A549 (cell line): ENCODE measurements around the gene RAB5IF.

Source experiments
- EP300 ChIP-seq, 2 experiments: fragments of >200 bp; sonication (Bioruptor Twin); formaldehyde crosslinking; IDR thresholded peaks; 2 replicates in 1 of 2; 3 replicates in 1 of 2; pipeline ENCODE4 v1.6.1; 2016 to 2017
- HOXB13 ChIP-seq: fragments of 250-450 bp; sonication (Bioruptor Pico); IDR thresholded peaks from 2 replicates; pipeline ENCODE4 v1.5.0; 2020; ENCODE audit warnings: low read depth, mild to moderate bottlenecking, moderate library complexity
- JUNB ChIP-seq: fragments of >200 bp; sonication (Bioruptor Twin); formaldehyde crosslinking; IDR thresholded peaks from 2 replicates; pipeline ENCODE4 v1.6.1; 2016
- MAZ ChIP-seq: fragments of 150-350 bp; IDR thresholded peaks from 2 replicates; pipeline ENCODE4 v1.6.1; 2014; ENCODE audit warnings: antibody characterized with exemption, low read depth, low read length, borderline replicate concordance
- NR3C1 ChIP-seq: fragments of >200 bp; sonication (Bioruptor Twin); formaldehyde crosslinking; IDR thresholded peaks from 3 replicates; pipeline ENCODE4 v1.6.1; 2017
- RFX5 ChIP-seq: fragments of 450-650 bp; IDR thresholded peaks from 2 replicates; pipeline ENCODE4 v1.7.1; 2014; ENCODE audit warnings: antibody characterized with exemption, mild to moderate bottlenecking, moderate library complexity
- TF ChIP-seq, protein P1 (sequence below): fragments of 450-650 bp; IDR thresholded peaks from 2 replicates; pipeline ENCODE4 v1.6.1; 2014; ENCODE audit warnings: antibody characterized with exemption
- TF ChIP-seq, protein P2 (sequence below): IDR thresholded peaks from 2 replicates; pipeline ENCODE4 v1.6.1; 2012
- TF ChIP-seq, protein P3 (sequence below): fragments of >200 bp; sonication (Bioruptor Twin); formaldehyde crosslinking; IDR thresholded peaks from 3 replicates; pipeline ENCODE4 v1.5.1; 2016

DNA sequence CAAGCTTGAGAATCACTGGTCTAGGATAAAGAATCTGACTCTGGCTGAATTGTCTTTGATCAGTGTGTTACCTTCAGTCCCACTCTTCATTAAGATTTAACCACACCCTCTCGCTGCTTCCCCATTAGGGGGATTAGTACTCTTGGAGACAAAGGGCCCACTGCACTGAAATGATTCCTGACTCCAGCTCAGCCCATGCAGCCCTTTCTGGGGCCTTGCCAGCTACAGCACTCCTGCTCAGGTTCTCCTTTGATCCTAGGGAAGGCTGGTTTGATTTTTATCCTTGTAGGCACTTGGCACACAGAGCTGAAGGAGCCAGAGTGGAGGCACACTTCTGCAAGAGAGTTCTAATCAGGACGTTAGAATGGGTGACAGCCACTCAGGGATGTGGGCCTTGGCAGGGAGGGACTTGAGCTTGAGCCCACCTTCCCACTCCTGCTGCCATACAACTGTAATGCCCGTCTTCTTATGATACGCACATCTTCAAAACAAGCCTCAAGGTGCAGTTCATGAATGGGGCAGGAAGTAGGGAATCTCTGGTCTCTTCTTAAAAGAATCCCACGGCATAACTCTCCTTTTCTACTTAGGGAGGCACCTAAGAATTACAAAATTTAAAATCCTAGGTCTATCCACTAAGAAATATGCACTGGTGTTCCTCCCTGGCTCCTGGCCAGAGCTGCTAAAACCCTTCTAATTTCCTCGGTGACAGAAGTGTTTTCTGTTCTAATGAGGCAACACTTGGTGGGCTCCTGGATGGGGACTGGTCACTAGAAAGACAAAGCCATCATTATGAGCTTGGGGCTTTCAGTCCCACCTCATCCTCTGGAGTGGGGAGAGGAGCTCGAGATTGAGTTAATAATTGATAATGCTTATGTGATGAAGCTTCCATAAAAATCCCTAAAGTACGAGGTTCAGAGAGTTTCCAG, 41.9 kb downstream of the RAB5IF start:
- TF ChIP-seq, protein P1, sequence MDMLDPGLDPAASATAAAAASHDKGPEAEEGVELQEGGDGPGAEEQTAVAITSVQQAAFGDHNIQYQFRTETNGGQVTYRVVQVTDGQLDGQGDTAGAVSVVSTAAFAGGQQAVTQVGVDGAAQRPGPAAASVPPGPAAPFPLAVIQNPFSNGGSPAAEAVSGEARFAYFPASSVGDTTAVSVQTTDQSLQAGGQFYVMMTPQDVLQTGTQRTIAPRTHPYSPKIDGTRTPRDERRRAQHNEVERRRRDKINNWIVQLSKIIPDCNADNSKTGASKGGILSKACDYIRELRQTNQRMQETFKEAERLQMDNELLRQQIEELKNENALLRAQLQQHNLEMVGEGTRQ, result no peak
- TF ChIP-seq, protein P2, sequence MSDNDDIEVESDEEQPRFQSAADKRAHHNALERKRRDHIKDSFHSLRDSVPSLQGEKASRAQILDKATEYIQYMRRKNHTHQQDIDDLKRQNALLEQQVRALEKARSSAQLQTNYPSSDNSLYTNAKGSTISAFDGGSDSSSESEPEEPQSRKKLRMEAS, result no peak
- TF ChIP-seq, protein P3, sequence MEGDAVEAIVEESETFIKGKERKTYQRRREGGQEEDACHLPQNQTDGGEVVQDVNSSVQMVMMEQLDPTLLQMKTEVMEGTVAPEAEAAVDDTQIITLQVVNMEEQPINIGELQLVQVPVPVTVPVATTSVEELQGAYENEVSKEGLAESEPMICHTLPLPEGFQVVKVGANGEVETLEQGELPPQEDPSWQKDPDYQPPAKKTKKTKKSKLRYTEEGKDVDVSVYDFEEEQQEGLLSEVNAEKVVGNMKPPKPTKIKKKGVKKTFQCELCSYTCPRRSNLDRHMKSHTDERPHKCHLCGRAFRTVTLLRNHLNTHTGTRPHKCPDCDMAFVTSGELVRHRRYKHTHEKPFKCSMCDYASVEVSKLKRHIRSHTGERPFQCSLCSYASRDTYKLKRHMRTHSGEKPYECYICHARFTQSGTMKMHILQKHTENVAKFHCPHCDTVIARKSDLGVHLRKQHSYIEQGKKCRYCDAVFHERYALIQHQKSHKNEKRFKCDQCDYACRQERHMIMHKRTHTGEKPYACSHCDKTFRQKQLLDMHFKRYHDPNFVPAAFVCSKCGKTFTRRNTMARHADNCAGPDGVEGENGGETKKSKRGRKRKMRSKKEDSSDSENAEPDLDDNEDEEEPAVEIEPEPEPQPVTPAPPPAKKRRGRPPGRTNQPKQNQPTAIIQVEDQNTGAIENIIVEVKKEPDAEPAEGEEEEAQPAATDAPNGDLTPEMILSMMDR, result no peak
- TF ChIP-seq MAZ (no peak), JUNB (no peak), HOXB13 (CRISPR knock-in tag) (no peak), NR3C1 (no peak), RFX5 (no peak), EP300 (IDR thresholded peaks at IDR 0.05) (no peak)
